Articular chondrocyte of knee joint (primary cell): ENCODE results near the gene DHRS7. TPM values are rescaled to one million over a fixed set of nuclear protein-coding genes. Genes with fewer than 3 reads are reported as not detected.

Experiments used
- total RNA-seq: library from RNA; depleted of rRNA; stranded (reverse); fragments of >200 nt; gene quantifications from 2 replicates; pipeline ENCODE4 v1.2.3, GENCODE V29; 2012

DHRS7 gene
- total RNA-seq = 43.0 and 48.9 TPM in 2 replicates

DNA sequence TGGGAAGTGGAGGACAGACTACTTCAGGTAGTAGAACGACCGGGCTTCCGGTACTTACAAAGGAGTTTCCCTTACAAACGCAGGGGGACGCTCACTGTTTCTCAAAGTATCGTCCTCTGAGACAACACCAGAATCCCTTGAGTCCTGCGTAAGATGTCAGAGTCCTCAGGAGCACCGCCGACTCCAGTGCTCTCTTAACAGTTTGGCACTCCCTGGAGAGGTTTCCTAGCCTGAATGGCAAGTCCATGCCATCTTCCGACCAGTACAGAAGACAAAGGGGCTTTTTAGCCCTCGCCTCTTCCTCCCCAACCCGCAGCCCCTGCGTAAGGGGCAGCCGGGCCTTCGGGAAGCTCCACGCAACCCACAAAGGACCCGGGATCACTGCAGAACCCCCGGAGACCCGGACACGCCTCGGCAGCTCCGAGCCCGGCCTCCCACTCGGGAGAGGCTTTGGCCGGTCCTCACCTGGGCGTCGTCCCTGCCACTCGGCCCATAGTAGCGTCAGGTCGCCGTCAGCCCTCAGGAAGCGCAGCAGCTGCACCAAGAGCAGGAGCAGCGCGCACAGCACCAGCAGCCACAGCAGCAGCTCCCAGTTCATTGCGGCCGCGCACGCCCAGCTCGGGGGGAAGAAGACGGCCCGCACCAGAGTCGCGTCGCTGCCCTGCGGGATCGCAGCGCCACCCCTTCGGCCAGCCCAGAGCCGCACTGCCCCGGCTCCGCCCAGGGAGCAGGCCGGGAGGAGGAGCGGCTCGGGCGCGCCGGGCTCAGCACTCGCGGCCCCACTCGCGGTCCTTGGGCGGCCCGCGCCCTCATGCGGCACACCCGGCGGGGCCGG lies at the start of gene DHRS7:
TSS of gene DHRS7 (minus strand) at position 687 of the 835 bp plus-strand sequence. CDS start at position 598, 89 bp downstream.

Other genes starting within 250 kb of the DHRS7 start
- gene LRRC9, start 245.3 kb downstream of the DHRS7 start, total RNA-seq = not detected in 2 replicates
- 138 and 145 TPM in 2 replicates for gene PCNX4, start 73.5 kb downstream of the DHRS7 start, total RNA-seq
- gene PPM1A, start 83.8 kb upstream of the DHRS7 start, total RNA-seq = 34.7 and 34.8 TPM in 2 replicates